SK-N-SH (cell line): ENCODE results near the gene BBX. TPM values are rescaled to one million over a fixed set of nuclear protein-coding genes. Genes with fewer than 3 reads are reported as not detected.

Experiments used
- CTCF ChIA-PET: fragments of 300-600, 350-600 bp; formaldehyde crosslinking; extraction: SDS; loops from one replicate; lab custom pipeline; 2021; lab: Yijun Ruan, JAX
- POLR2A ChIA-PET: fragments of 350-600 bp; sonication (Branson Sonifier 250); formaldehyde crosslinking; extraction: SDS; loops from one replicate; lab custom pipeline; 2020; ENCODE audit warnings: antibody characterized with exemption, inconsistent platforms; lab: Yijun Ruan, JAX
- DNase-seq: peaks from one replicate; pipeline ENCODE4 v3.0.0; 2012
- H2AFZ ChIP-seq: fragments of 200-600 bp; sonication (generic); 2 replicates; pipeline ENCODE4 v1.8.1; 2016; ENCODE audit warnings: antibody characterized with exemption, mild to moderate bottlenecking, low read depth
- H3F3A ChIP-seq: fragments of 200-600 bp; sonication (generic); replicated peaks from 2 replicates; pipeline ENCODE3; 2016; ENCODE audit warnings: antibody characterized with exemption, mild to moderate bottlenecking; ENCODE audit not compliant: insufficient read depth
- H3K27ac ChIP-seq, 2 experiments: fragments of 200-500 bp in 1 of 2; fragments of 200-600 bp in 1 of 2; sonication (Bioruptor generic) in 1 of 2; sonication (generic), shearing (Covaris generic) in 1 of 2; 2 replicates each; pipeline versions ENCODE4 v1.5.1 to v1.6.1; 2014 to 2016; ENCODE audit warnings: low read depth in 2 of 2, inconsistent platforms in 1 of 2, low read length in 1 of 2, mild to moderate bottlenecking in 1 of 2, mixed read lengths in 1 of 2
- H3K27me3 ChIP-seq: fragments of 200-600 bp; sonication (generic), shearing (Covaris generic); 2 replicates; pipeline ENCODE4 v1.6.1; 2016; ENCODE audit warnings: mixed run types; ENCODE audit not compliant: insufficient read depth
- H3K36me3 ChIP-seq, 2 experiments: fragments of 200-500 bp in 1 of 2; fragments of 200-600 bp in 1 of 2; sonication (Bioruptor generic) in 1 of 2; sonication (generic) in 1 of 2; replicated peaks in 1 of 2; 2 replicates each; pipeline versions ENCODE3 to v1.5.1; 2014 to 2016; ENCODE audit warnings: low read length in 1 of 2, mild to moderate bottlenecking in 1 of 2; ENCODE audit not compliant: insufficient read depth in 2 of 2, control insufficient read depth in 1 of 2
- H3K4me1 ChIP-seq, 2 experiments: fragments of 200-500 bp in 1 of 2; fragments of 200-600 bp in 1 of 2; sonication (Bioruptor generic) in 1 of 2; sonication (generic), shearing (Covaris generic) in 1 of 2; 2 replicates each; pipeline versions ENCODE4 v1.5.1 to v1.6.1; 2014 to 2016; ENCODE audit warnings: low read depth in 1 of 2, low read length in 1 of 2, mixed run types in 1 of 2; ENCODE audit not compliant: insufficient read depth in 2 of 2, control insufficient read depth in 1 of 2
- H3K4me2 ChIP-seq: fragments of 200-600 bp; sonication (generic), shearing (Covaris generic); 2 replicates; pipeline ENCODE4 v1.6.1; 2017; ENCODE audit warnings: mixed run types
- H3K4me3 ChIP-seq, 2 experiments: fragments of 200-500 bp in 1 of 2; fragments of 200-600 bp in 1 of 2; sonication (Bioruptor generic) in 1 of 2; sonication (generic), shearing (Covaris generic) in 1 of 2; 2 replicates each; pipeline versions ENCODE4 v1.5.1 to v1.8.1; 2014 to 2016; ENCODE audit warnings: low read depth in 2 of 2, inconsistent platforms in 1 of 2, low read length in 1 of 2, mild to moderate bottlenecking in 1 of 2, mixed read lengths in 1 of 2, moderate library complexity in 1 of 2
- H3K79me2 ChIP-seq: fragments of 200-600 bp; sonication (generic); 2 replicates; pipeline ENCODE4 v1.8.1; 2017; ENCODE audit warnings: mild to moderate bottlenecking; ENCODE audit not compliant: insufficient read depth
- H3K9ac ChIP-seq: fragments of 200-600 bp; sonication (generic); 2 replicates; pipeline ENCODE4 v1.6.1; 2017; ENCODE audit warnings: mixed run types
- H3K9me2 ChIP-seq: fragments of 200-600 bp; sonication (generic); 2 replicates; pipeline ENCODE4 v1.6.1; 2017; ENCODE audit warnings: mixed run types
- H3K9me3 ChIP-seq: fragments of 200-600 bp; sonication (generic); 2 replicates; pipeline ENCODE4 v1.6.1; 2017; ENCODE audit warnings: mixed run types, mild to moderate bottlenecking, moderate library complexity
- H4K20me1 ChIP-seq: fragments of 200-600 bp; sonication (generic); 2 replicates; pipeline ENCODE4 v1.6.1; 2017; ENCODE audit warnings: mild to moderate bottlenecking, mixed run types; ENCODE audit not compliant: insufficient read depth
- CTCF ChIP-seq: fragments of 200-600 bp; sonication (generic); IDR thresholded peaks from 2 replicates; pipeline ENCODE4 v1.6.1; 2017; ENCODE audit warnings: antibody characterized with exemption, mild to moderate bottlenecking, moderate library complexity
- EZH2phosphoT487 ChIP-seq: fragments of 200-600 bp; sonication (generic); IDR thresholded peaks from 2 replicates; pipeline ENCODE4 v1.6.1; 2017; ENCODE audit warnings: low read depth, mixed run types, mild to moderate bottlenecking, antibody characterized with exemption, moderate library complexity, borderline replicate concordance
- FOSL2 ChIP-seq: IDR thresholded peaks from 2 replicates; pipeline ENCODE4 v1.4.0; 2012; ENCODE audit warnings: low read depth, mild to moderate bottlenecking, moderate library complexity, borderline replicate concordance
- FOXJ3 ChIP-seq: sonication (generic); formaldehyde crosslinking; IDR thresholded peaks from 2 replicates; pipeline ENCODE4 v1.5.1; 2020; ENCODE audit warnings: mild to moderate bottlenecking, missing genetic modification reagents
- GABPA ChIP-seq: IDR thresholded peaks from 2 replicates; pipeline ENCODE4 v1.4.0; 2012; ENCODE audit warnings: low read depth, mild to moderate bottlenecking
- IRF3 ChIP-seq: fragments of 150-350 bp; IDR thresholded peaks from 2 replicates; pipeline ENCODE4 v1.6.1; 2016; ENCODE audit warnings: mild to moderate bottlenecking, low read depth, low read length
- MAX ChIP-seq: IDR thresholded peaks from 2 replicates; pipeline ENCODE4 v1.4.0; 2012; ENCODE audit warnings: low read depth
- MEF2A ChIP-seq: IDR thresholded peaks from 2 replicates; pipeline ENCODE4 v1.4.0; 2012; ENCODE audit warnings: low read depth, borderline replicate concordance
- MXI1 ChIP-seq: IDR thresholded peaks from 2 replicates; pipeline ENCODE4 v1.6.1; 2012; ENCODE audit warnings: mild to moderate bottlenecking, low read depth, low read length, improper control_type of control experiment
- POLR2AphosphoS5 ChIP-seq: IDR thresholded peaks from 2 replicates; pipeline ENCODE4 v1.6.1; 2012; ENCODE audit warnings: low read depth, low read length
- TCF12 ChIP-seq: IDR thresholded peaks from 2 replicates; pipeline ENCODE4 v1.4.0; 2012
- YY1 ChIP-seq: IDR thresholded peaks from 2 replicates; pipeline ENCODE4 v1.4.0; 2012; ENCODE audit warnings: low read depth, mild to moderate bottlenecking
- WGBS: methylation state at CpG from one replicate; pipeline ENCODE4 v1.1.6; 2017; ENCODE audit warnings: low lambda C conversion rate; 5-methylcytosine and 5-hydroxymethylcytosine counted together
- polyA plus RNA-seq, 3 experiments: library from polyadenylated mRNA; depleted of rRNA; stranded (reverse); fragments of >200 nt; gene quantifications; 2 replicates each; pipeline ENCODE4 v1.2.3, GENCODE V29; 2012

BBX gene
- polyA plus RNA-seq, 1 of the 3 experiments (the other 2 are of a cell fraction): 14.2 TPM

- Histone ChIP-seq H3K9me3 (no peaks in the 10 kb centered on the region), H3K27me3 (no peaks in the 10 kb centered on the region), H2AFZ (no peak overlapping the region), H3K9me2 (no peaks in the 10 kb centered on the region), H3F3A (no peaks in the 10 kb centered on the region), H3K27ac (no peak overlapping the region), H3K9ac (no peak overlapping the region), H3K4me2 (no peak overlapping the region), H3K4me3 (no peak overlapping the region), H3K36me3 (no peaks in the 10 kb centered on the region), H4K20me1 (no peaks in the 10 kb centered on the region), H3K79me2 (no peaks in the 10 kb centered on the region), H3K4me1 (peaks cover 0 to 17% of the 10 kb centered on the region in 2 experiments; a peak in 3 of 4 replicates)
- ChIA-PET POLR2A (no interaction called here), CTCF (interaction anchor here (0.6 to 3.2 kb wide), 4 partner anchors 10 to 55 kb away, joined by 3 to 16 read pairs (median 10); no protein-coding TSS in a partner anchor)
- TF ChIP-seq MEF2A (no peak), FOSL2 (peak; percentile 20; the same call in 1 of the 2 replicates)
- 54% methylated on average over 2 of the region's 2 CpGs for WGBS
- DNase-seq: no peak
Measured at GRCh38 chr3:107680698-107681097, 157.9 kb downstream of the BBX start.

GRCh38 chr3:107681396-107681795, 158.6 kb downstream of the BBX start:
- Histone ChIP-seq H3K9me2 (no peaks in the 10 kb centered on the region), H3K27ac (no peak overlapping the region), H3K9ac (no peak overlapping the region), H3F3A (no peaks in the 10 kb centered on the region), H3K36me3 (no peaks in the 10 kb centered on the region), H2AFZ (no peak overlapping the region), H3K4me1 (peaks cover 0 to 17% of the 10 kb centered on the region in 2 experiments; a peak in 3 of 4 replicates), H3K4me2 (no peak overlapping the region), H4K20me1 (no peaks in the 10 kb centered on the region), H3K4me3 (no peak overlapping the region), H3K27me3 (no peaks in the 10 kb centered on the region), H3K9me3 (no peaks in the 10 kb centered on the region), H3K79me2 (no peaks in the 10 kb centered on the region)
- no peak for DNase-seq
- TF ChIP-seq YY1 (no peak), GABPA (no peak), FOSL2 (no peak), POLR2AphosphoS5 (no peak), TCF12 (no peak), MEF2A (no peak), MXI1 (no peak), MAX (no peak), IRF3 (no peak), CTCF (no peak), FOXJ3 (no peak), EZH2phosphoT487 (no peak)
- ChIA-PET POLR2A (no interaction called here), CTCF (interaction anchor here (0.6 to 3.2 kb wide), 4 partner anchors 9 to 60 kb away, joined by 3 to 16 read pairs (median 9); no protein-coding TSS in a partner anchor)
- 94% methylated on average over 3 of the region's 3 CpGs for WGBS
